Measurements from ENCODE around the gene THAP3. TPM values are rescaled to one million over a fixed set of nuclear protein-coding genes. Genes with fewer than 3 reads are reported as not detected.

THAP3 gene
- total RNA-seq, 1 experiment from 2014 or later = 54.6 TPM

DNA sequence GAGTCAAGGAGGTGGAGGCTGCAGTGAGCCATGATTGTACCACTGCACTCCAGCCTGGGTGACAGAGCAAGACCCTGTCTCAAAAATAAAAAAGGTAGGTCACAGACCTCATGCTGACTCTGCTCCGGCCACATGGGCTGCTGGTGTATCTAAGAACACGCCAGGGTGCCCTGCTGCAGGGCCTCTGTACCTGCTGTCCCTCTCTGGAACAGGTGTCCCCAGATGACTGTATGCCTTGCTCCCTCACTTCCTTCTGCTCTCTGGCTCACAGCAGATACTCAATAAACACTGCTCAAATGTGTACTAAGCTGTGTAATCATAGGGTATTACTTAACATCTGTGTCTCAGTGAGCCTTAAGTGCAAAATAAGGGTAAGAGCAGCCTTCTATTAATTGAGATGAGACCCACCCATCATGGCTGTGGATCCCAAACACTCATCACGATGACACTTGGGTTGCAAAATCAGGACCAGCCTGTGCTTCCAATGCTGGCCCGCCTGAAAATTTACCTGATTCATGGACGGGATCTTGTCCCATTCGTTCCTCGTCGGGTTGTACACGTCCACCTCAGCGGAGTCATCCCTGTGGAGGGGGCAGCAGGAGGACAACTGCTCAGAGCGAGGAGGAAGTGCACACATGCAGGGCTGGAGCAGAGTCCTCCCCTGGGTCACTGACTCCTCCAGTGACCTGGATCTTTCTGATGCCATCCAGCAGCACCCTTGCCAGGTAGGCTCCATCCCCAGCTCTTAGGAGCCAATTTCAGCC, 29.5 kb upstream of the THAP3 start:
- H3K9me2 ChIP-seq (replicated peaks; ENCODE audit: low read length) = no peaks in the 10 kb centered on the region
- TF ChIP-seq, protein P1, sequence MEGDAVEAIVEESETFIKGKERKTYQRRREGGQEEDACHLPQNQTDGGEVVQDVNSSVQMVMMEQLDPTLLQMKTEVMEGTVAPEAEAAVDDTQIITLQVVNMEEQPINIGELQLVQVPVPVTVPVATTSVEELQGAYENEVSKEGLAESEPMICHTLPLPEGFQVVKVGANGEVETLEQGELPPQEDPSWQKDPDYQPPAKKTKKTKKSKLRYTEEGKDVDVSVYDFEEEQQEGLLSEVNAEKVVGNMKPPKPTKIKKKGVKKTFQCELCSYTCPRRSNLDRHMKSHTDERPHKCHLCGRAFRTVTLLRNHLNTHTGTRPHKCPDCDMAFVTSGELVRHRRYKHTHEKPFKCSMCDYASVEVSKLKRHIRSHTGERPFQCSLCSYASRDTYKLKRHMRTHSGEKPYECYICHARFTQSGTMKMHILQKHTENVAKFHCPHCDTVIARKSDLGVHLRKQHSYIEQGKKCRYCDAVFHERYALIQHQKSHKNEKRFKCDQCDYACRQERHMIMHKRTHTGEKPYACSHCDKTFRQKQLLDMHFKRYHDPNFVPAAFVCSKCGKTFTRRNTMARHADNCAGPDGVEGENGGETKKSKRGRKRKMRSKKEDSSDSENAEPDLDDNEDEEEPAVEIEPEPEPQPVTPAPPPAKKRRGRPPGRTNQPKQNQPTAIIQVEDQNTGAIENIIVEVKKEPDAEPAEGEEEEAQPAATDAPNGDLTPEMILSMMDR (conservative IDR thresholded peaks at IDR 0.05; ENCODE audit: low read depth, low read length) = no peak
- TF ChIP-seq EZH2 (IDR thresholded peaks at IDR 0.05; ENCODE audit: low read length, unreplicated experiment) (no peak), EZH2phosphoT487 (IDR thresholded peaks at IDR 0.05; ENCODE audit: borderline replicate concordance, low read length) (no peak)
- DNase-seq (no peak), ATAC-seq (no peak)
- no peaks in the 10 kb centered on the region for H3K9me3 ChIP-seq (ENCODE audit: low read length)
- H3K79me2 ChIP-seq (ENCODE audit: low read length) = peaks cover 59% of the 10 kb centered on the region
- no peak overlapping the region for H3K9ac ChIP-seq (ENCODE audit: low read length)
- no peaks in the 10 kb centered on the region for H3F3A ChIP-seq (ENCODE audit: low read length, unreplicated experiment)
- no peak overlapping the region for H2AFZ ChIP-seq (ENCODE audit: low read length)
- H3K4me3 ChIP-seq (ENCODE audit: low read length) = no peak overlapping the region
- intact Hi-C loops (cut with micrococcal nuclease) = no loop called here
- H3K27me3 ChIP-seq (ENCODE audit: low read length) = no peaks in the 10 kb centered on the region
- H4K20me1 ChIP-seq (ENCODE audit: low read length) = peaks cover 76% of the 10 kb centered on the region
- no peak overlapping the region for H3K4me2 ChIP-seq (ENCODE audit: low read length)
- ChIA-PET POLR2A (ENCODE audit: unreplicated experiment) (no interaction called here), CTCF (no interaction called here)
- H3K27ac ChIP-seq (ENCODE audit: low read length) = no peak overlapping the region
- no TSS peak for BruUV-seq (replicated peaks)
- peaks cover 67% of the 10 kb centered on the region for H3K36me3 ChIP-seq (ENCODE audit: low read depth, low read length)
- peaks cover 12% of the 10 kb centered on the region for H3K4me1 ChIP-seq (ENCODE audit: insufficient read depth, low read length)

DNA sequence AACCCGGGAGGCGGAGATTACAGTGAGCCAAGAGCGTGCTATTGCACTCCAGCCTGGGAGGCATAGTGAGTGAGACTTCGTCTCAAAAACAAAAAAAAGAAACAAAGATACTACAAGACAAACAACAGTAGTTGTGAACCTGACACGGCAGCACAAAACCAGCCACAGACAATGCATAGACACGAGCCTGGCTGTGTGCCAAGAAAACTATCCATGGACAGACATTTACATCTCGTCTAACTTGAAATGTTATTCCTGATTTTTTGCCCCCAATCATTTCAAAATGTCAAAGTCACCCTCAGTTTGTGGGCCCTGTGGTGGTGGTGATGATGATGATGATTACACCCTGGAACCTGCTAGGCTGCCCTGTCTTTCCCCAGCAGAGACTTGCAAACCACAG, 28.3 kb upstream of the THAP3 start:
- DNase-seq (no peak), ATAC-seq (no peak)
- H3K79me2 ChIP-seq (ENCODE audit: low read length) = peaks cover 71% of the 10 kb centered on the region
- peaks cover 64% of the 10 kb centered on the region for H3K36me3 ChIP-seq (ENCODE audit: low read depth, low read length)
- POLR2A ChIA-PET (ENCODE audit: unreplicated experiment) = no interaction called here
- H3K4me1 ChIP-seq (ENCODE audit: insufficient read depth, low read length) = peaks cover 16% of the 10 kb centered on the region
- peaks cover 73% of the 10 kb centered on the region for H4K20me1 ChIP-seq (ENCODE audit: low read length)
- H3K9me2 ChIP-seq (replicated peaks; ENCODE audit: low read length) = no peaks in the 10 kb centered on the region
- no peak overlapping the region for H3K4me2 ChIP-seq (ENCODE audit: low read length)
- TF ChIP-seq, protein P1 (conservative IDR thresholded peaks at IDR 0.05; ENCODE audit: low read depth, low read length) = no peak
- TF ChIP-seq EZH2phosphoT487 (IDR thresholded peaks at IDR 0.05; ENCODE audit: borderline replicate concordance, low read length) = no peak
- no peak for TF ChIP-seq EZH2 (IDR thresholded peaks at IDR 0.05; ENCODE audit: low read length, unreplicated experiment)
- no peaks in the 10 kb centered on the region for H3F3A ChIP-seq (ENCODE audit: low read length, unreplicated experiment)
- intact Hi-C loops (cut with micrococcal nuclease) = no loop called here
- H3K9me3 ChIP-seq (ENCODE audit: low read length) = no peaks in the 10 kb centered on the region
- H3K27me3 ChIP-seq (ENCODE audit: low read length) = no peaks in the 10 kb centered on the region
- CTCF ChIA-PET = no interaction called here
- H3K9ac ChIP-seq (ENCODE audit: low read length) = no peak overlapping the region
- H2AFZ ChIP-seq (ENCODE audit: low read length) = no peak overlapping the region
- no peak overlapping the region for H3K27ac ChIP-seq (ENCODE audit: low read length)
- BruUV-seq (replicated peaks) = no TSS peak
- H3K4me3 ChIP-seq (ENCODE audit: low read length) = no peak overlapping the region
